ENCODE data around the gene JUP. TPM values are rescaled to one million over a fixed set of nuclear protein-coding genes. Genes with fewer than 3 reads are reported as not detected.

JUP gene
- total and polyA plus RNA-seq, 2 of the 13 experiments (the other 11 are each of a cell fraction or from before 2014, with no cell fraction given) = 12.1 to 20.6 TPM

DNA sequence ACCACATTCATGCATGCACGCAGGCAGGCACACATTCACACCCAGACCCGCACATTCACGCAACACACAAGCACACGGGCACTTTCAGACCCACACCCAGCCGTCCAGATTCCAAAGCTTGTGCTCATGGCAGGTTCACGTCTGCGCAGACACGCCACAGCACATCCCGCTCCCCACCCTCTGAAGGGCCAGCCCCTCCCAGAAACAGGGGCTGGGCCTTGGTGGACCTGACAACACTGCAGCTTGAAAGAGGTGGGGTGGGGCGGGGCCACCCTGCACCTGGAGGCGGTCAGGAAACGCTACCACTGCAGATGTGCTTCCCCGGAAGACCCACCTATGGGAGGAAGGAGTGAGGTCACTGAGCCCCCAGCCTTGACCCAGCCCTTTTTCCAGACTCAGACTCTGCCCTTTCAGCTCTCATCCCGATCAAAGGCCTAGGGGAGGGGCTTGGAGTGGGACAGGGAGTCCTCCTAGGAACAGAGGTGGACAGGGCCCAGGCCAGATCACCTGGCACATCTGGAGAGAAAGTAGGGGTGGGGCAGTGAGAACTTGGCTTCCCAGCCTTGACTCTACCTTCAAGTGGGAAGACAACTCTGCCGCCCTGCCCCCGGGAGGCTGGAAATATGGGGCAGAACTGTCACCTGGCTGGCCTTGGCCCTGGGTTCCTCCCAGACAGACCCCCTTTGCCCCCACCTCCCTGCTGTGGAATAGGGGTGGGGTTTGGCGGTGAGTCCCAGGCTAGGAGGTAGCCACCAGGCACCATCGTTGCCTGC, 14.3 kb upstream of the JUP start (continued):
- TF ChIP-seq, protein P1, sequence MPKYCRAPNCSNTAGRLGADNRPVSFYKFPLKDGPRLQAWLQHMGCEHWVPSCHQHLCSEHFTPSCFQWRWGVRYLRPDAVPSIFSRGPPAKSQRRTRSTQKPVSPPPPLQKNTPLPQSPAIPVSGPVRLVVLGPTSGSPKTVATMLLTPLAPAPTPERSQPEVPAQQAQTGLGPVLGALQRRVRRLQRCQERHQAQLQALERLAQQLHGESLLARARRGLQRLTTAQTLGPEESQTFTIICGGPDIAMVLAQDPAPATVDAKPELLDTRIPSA (CRISPR knock-in tag; IDR thresholded peaks at IDR 0.05; ENCODE audit: borderline replicate concordance) = no peak
- TF ChIP-seq, protein P2, sequence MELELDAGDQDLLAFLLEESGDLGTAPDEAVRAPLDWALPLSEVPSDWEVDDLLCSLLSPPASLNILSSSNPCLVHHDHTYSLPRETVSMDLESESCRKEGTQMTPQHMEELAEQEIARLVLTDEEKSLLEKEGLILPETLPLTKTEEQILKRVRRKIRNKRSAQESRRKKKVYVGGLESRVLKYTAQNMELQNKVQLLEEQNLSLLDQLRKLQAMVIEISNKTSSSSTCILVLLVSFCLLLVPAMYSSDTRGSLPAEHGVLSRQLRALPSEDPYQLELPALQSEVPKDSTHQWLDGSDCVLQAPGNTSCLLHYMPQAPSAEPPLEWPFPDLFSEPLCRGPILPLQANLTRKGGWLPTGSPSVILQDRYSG (CRISPR knock-in tag; IDR thresholded peaks at IDR 0.05) = no peak
- TF ChIP-seq ZNF510 (CRISPR knock-in tag; IDR thresholded peaks at IDR 0.05; ENCODE audit: low read depth) (no peak), SP1 (IDR thresholded peaks at IDR 0.05) (no peak), SP1 (CRISPR knock-in tag; IDR thresholded peaks at IDR 0.05) (peak; percentile 22; the same call in 1 of the 2 replicates), STAG1 (CRISPR knock-in tag; IDR thresholded peaks at IDR 0.05) (peak; percentile 2; the same call in 1 of the 2 replicates), ZFY (CRISPR knock-in tag; IDR thresholded peaks at IDR 0.05) (peak; percentile 36; the same call in 1 of the 2 replicates), FOXO1 (CRISPR knock-in tag; IDR thresholded peaks at IDR 0.05) (no peak), RBFOX2 (IDR thresholded peaks at IDR 0.05; ENCODE audit: low read depth, low read length) (no peak), ZNF460 (CRISPR knock-in tag; IDR thresholded peaks at IDR 0.05; ENCODE audit: borderline replicate concordance) (no peak), SIN3A (IDR thresholded peaks at IDR 0.05; ENCODE audit: borderline replicate concordance, low read depth, low read length) (no peak; the same call in 1 of the 2 replicates), MAF1 (CRISPR knock-in tag; IDR thresholded peaks at IDR 0.05; ENCODE audit: borderline replicate concordance) (no peak), FOXK2 (IDR thresholded peaks at IDR 0.05) (no peak), NFE2 (CRISPR knock-in tag; IDR thresholded peaks at IDR 0.05) (no peak), SRY (CRISPR knock-in tag; IDR thresholded peaks at IDR 0.05) (0 out of 2 replicates have a peak, but pooled peaks have one; percentile 53), SETDB1 (CRISPR knock-in tag; IDR thresholded peaks at IDR 0.05; ENCODE audit: borderline replicate concordance) (no peak), ZNF350 (CRISPR knock-in tag; IDR thresholded peaks at IDR 0.05; ENCODE audit: borderline replicate concordance, low read depth) (peak; percentile 48; the same call in 1 of the 2 replicates), ISX (CRISPR knock-in tag; conservative IDR thresholded peaks at IDR 0.05) (no peak), ZNF501 (CRISPR knock-in tag; IDR thresholded peaks at IDR 0.05) (peak; percentile 78), RERE (CRISPR knock-in tag; IDR thresholded peaks at IDR 0.05; ENCODE audit: low read depth) (no peak), ZNF335 (CRISPR knock-in tag; IDR thresholded peaks at IDR 0.05) (no peak; the same call in 1 of the 2 replicates), SNAPC5 (CRISPR knock-in tag; IDR thresholded peaks at IDR 0.05; ENCODE audit: borderline replicate concordance) (0 out of 2 replicates have a peak, but pooled peaks have one; percentile 16), DNMT1 (CRISPR knock-in tag; IDR thresholded peaks at IDR 0.05) (no peak), KDM4B (CRISPR knock-in tag; IDR thresholded peaks at IDR 0.05) (no peak), RBM22 (optimal IDR thresholded peaks at IDR 0.05; ENCODE audit: low read length) (no peak)
